CD1c-positive myeloid dendritic cell (primary cell): ENCODE results near the gene RAB7A.
"Not testable (repeated sequence)": the region's sequence is repeated elsewhere in the genome, so short reads cannot be mapped to it uniquely, and the experiment has no call there.

ENCODE experiments used
- DNase-seq: peaks from one replicate; pipeline ENCODE4 v3.0.0-alpha.2; 2016; ENCODE audit errors: extremely low spot score

RAB7A gene

DNA sequence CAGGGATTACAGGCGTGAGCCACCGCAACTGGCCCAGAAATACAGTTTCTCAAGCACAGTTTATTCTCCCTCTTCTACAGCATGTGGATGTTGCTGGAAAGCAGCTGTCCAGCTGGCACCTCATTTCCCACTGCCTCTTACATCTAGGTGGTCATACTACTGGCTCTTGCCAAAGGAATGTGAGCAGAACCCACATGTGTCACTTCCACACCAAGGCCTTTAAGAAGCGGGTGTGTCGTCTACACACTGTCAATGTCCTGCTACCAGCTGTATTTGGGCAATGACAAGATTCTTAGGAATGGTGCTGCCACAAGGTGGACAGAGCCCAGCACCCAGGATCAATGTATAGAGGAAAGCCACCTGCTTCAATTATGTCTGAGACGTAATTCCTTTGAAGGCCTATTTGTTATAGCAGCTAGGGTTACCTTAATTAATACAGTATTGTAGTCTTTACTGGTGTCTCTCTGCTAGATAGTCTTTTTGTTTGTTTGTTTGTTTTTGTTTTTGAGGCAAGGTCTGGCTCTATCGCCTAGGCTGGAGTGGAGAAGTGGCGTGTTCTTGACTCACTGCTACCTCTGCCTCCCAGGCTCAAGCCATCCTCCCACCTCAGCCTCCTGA lies 15.1 kb upstream of the RAB7A start:
- no peak for DNase-seq

DNA sequence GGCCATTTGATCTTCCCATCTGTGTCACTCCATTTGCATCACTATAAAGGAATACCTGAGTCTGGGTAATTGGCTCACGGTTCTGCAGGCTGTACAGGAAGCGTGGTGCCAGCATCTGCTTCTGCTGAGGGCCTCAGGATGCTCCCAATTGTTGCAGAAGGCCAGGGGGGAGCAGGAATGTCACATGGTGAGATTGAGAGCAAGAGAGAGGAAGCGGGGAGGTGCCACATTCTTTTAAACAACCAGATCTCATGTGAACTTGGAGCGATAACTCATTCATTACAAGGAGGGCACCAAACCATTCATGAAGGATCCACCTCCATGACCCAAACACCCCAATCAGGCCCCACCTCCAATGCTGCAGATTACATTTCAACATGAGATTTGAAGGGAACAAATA lies 13.1 kb upstream of the RAB7A start:
- no peak for DNase-seq

DNA sequence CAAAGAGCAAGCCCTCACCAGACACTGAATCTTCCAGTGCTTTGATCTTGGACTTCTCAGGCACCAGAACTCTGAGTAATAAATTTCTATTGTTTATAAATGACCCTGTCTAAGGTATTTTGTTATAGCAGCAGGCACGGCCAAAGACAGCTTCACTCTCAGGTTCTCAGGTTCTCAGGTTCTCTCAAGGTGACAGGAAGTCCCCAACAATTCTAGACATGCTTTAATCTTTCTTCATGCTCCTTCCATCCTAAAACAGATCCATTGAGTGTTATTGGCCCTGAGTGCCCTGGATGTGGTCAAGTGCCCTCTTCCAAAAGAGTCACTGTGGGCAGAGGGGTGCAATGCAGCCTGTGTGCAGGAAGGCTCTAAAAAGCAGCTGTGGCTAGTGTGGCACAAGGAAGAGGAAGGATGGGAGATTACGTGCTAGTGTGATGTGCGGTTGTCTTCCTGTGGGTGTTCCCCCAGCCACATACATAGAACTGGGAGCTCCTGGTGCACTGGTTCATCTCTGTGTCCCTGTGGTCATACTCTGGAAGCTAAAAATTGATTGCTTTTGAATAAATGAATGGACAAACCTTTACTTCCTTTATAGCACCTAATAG lies 11.0 kb upstream of the RAB7A start:
- peak; percentile 78 for DNase-seq

DNA sequence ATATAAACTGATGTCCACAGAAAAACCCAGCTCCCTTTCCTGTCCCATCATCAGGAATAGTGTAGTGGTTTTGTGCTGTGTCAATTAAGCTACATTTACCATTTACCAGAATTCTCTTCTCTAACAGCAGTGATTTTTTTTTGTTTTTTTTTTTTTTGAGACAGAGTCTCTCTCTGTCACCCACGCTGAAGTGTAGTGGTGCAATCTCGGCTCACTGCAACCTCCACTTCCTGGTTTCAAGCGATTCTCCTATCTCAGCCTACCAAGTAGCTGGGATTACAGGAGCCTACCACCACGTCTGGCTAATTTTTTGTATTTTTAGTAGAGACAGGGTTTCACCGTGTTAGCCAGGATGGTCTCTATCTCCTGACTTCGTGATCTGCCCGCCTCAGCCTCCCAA lies 7.1 kb upstream of the RAB7A start:
- peak; percentile 85 for DNase-seq

GRCh38 chr3:128720891-128721290 lies 5.1 kb upstream of the RAB7A start:
- no peak for DNase-seq

GRCh38 chr3:128723477-128723876 lies 2.5 kb upstream of the RAB7A start:
- DNase-seq, result no peak

DNA sequence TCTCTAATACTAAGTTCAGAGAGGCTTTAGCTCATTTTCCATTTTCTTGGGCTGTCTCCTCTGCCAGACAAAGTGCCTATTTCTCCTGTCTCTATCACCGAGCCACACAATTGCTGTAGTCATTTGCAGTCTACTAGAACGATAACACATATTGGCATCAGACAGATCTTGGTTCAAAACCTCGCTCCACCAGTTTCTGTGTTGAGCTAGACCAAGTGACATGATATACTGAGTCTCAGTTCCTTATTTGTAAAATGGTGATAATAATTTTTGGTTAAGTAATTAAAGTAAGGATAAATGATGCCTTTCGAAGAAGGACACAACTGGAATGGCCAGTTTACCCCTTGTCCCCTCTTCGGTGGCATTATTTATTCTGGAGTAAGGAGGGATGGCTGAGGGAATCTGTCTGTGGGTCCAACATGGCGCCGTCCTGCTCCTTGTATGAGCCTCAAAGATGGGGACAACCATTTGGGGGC lies 398 bp upstream of the RAB7A start:
- no peak for DNase-seq

- DNase-seq, result no peak
Observed at GRCh38 chr3:128727059-128727458, 1.1 kb downstream of the RAB7A start.

DNA sequence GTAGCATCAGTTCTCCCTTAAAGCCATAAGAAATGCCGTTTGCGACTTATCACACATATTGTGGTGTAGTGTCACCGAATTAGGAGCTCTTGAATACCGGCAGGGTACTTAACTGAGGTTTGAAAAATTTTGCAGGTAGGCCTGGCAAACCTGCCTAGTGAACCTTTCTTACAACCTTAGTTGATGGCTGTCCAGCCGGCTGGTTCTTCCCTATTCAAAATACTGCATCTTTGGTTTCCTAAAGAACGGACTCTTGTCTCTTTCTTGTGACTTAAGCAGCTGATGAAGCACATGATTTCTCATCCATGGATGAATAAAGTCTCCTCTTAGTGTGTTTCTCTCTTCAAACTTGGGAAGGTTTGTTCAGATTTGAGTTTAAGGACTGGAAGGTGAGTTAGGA lies 1.5 kb downstream of the RAB7A start:
- DNase-seq, result no peak

DNA sequence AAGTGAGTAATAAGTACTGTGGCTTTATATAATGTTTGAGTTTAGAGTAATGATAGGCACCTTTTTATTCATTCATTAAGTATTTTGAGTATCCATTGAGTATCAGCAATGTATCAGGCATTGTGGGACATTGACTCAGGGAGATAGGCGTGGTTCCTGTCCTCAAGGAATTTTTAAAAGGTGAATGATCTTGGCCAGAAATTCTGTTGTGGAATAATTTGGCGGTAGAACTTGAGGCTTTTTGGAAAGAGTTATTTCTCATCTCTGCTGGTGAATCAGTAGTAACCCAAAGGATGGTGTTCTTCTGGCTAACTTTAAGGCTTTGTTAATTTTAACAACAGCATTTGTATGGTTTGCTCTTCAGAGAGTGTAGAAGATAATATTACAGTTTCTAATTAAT lies 2.0 kb downstream of the RAB7A start:
- DNase-seq, result no peak

DNA sequence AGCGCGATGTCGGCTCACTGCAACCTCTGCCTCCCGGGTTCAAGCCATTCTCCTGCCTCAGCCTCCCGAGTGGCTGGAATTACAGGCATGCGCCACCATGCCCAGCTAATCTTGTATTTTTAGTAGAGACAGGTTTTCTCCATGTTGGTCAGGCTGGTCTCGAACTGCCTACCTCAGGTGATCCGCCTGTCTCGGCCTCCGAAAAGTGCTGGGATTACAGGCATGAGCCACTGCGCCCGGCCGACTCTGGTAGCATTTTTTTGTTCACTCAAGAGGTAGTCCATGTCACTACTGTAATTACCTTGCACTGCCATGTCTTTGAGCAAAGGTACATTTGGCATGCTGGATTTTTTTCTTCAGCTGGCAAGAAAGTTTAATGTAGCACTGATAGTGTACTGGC lies 2.5 kb downstream of the RAB7A start:
- not testable (repeated sequence) for DNase-seq

GRCh38 chr3:128730471-128730870 lies 4.5 kb downstream of the RAB7A start:
- peak; percentile 34 for DNase-seq

- DNase-seq, result no peak
Observed at GRCh38 chr3:128734523-128735189, 8.7 kb downstream of the RAB7A start.

DNA sequence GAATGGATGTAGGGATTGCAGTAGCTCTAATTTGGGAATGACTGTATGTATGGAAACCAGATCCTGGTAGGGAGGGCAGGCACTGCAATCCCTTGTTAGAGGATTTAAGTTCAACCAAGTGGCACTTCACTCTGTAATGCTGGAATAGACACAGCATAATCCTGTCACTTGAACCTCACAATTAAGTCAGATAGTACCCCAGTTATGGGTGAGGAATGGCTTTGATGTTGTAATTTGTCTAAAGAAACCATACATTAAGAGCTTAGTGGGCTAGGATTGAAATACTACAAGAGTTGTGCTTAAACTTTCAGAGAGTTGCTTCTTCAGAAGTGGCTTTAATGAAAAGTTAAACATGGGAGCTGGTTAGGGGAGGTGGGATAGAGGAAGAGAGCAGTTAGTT lies 9.3 kb downstream of the RAB7A start:
- no peak for DNase-seq

DNA sequence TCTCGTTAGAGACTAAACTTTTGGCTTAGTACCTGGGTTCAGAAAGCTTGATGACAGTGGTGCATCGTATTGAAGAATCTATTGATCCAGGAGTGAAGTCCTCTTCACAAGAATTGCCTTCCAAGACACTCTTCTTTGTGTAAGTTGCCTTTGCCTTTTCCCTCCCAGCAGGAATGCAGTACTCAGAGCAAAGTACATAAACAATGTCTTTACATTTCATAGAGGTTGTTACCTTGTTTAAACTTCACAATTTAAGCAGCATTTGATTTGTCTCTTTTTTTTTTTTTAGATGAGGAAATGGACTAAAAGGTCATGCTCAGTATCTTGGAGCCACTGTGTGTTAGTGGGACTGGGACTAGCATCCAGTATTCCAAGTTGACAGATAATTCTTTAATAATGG lies 9.9 kb downstream of the RAB7A start:
- DNase-seq, result no peak

GRCh38 chr3:128736601-128737000 lies 10.6 kb downstream of the RAB7A start:
- DNase-seq, result peak; percentile 53

- no peak for DNase-seq
Observed at GRCh38 chr3:128740621-128741020, 14.6 kb downstream of the RAB7A start.

GRCh38 chr3:128742821-128743594 lies 17.0 kb downstream of the RAB7A start:
- no peak for DNase-seq

DNA sequence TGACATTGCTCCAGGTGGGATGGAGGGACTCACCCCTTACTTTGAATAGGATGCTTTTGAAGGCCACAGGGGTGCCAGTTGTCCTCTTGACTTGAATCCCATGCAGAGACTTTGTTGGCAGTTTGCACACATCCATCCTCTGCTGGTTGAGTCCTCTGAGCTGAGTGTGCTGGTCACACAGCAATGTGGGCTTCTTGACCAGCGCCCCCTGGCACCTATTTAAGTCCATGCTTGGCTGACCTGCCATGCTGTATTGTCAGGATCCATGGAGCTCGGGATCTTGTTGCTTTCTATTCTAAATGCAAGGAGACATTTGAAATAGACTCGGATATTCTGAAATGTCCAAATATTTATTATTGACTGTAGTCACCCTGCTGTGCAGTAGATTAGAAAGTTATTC lies 19.8 kb downstream of the RAB7A start:
- no peak for DNase-seq

GRCh38 chr3:128746881-128747280 lies 20.9 kb downstream of the RAB7A start:
- no peak for DNase-seq

GRCh38 chr3:128748557-128748956 lies 22.6 kb downstream of the RAB7A start:
- DNase-seq, result peak; percentile 76

- no peak for DNase-seq
Observed at GRCh38 chr3:128749035-128749434, 23.1 kb downstream of the RAB7A start.

DNA sequence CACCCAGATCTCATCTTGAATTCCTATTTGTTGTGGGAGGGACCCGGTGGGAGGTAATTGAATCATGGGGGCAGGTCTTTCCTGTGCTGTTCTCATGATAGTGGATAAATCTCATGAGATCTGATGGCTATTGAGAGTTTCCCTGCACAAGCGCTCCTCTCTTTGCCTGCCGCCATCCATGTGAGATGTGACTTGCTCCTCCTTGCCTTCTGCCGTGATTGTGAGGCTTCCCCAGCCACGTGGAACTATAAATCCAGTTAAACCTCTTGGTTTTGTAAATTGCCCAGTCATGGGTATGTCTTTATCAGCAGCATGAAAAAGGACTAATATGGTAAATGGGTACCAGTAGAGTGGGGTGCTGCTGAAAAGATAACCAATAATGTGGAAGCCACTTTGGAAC lies 23.6 kb downstream of the RAB7A start:
- DNase-seq, result not testable (repeated sequence)
